Measurements from ENCODE around the gene MAT1A.
A peak's percentile ranks its signal among the peaks of the same experiment; 100 is the strongest.
"Not testable (repeated sequence)": the region's sequence is repeated elsewhere in the genome, so short reads cannot be mapped to it uniquely, and the experiment has no call there.

Gene MAT1A

DNA sequence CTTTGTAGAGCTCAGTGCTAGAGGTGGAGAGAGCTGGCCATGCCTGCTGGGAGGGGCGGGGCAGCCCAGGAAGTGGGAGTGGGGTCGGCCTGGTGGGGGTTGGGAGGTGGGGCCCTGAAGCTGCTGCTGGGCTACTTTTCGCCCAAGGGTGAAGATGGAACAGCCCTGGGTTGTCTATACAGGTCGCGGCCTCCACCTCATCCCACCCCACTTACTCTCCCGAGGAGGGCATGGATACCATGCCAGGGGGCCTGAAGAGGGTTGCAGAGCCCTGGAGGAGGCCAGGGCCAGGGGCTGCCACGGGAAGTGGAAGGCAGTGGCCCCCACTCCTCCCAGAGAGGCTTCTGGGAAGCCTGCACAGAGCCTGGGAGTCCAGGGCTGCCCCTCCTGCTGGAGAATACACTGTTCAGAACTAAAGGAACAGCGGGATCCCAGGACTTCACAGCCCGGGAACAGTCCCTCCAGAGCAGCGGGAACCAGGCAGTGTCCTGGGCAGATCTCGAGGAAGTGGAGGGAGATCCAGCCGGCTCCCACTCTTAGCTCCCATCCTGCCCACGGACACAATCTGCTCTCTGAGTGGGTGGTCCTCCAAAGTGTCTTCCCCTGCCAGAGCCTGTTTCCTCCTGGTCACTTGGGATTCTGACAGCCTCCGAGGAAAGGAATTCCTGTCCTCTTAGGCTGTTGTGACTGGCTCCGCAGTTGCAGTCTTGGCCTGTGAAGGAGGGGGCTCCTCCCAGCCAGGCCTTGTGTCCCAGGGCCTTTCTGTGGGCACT lies 23.5 kb downstream of the MAT1A start:
- no peak for DNase-seq (ENCODE audit: low read depth in 2 of 3, low spot score in 1 of 3)

DNA sequence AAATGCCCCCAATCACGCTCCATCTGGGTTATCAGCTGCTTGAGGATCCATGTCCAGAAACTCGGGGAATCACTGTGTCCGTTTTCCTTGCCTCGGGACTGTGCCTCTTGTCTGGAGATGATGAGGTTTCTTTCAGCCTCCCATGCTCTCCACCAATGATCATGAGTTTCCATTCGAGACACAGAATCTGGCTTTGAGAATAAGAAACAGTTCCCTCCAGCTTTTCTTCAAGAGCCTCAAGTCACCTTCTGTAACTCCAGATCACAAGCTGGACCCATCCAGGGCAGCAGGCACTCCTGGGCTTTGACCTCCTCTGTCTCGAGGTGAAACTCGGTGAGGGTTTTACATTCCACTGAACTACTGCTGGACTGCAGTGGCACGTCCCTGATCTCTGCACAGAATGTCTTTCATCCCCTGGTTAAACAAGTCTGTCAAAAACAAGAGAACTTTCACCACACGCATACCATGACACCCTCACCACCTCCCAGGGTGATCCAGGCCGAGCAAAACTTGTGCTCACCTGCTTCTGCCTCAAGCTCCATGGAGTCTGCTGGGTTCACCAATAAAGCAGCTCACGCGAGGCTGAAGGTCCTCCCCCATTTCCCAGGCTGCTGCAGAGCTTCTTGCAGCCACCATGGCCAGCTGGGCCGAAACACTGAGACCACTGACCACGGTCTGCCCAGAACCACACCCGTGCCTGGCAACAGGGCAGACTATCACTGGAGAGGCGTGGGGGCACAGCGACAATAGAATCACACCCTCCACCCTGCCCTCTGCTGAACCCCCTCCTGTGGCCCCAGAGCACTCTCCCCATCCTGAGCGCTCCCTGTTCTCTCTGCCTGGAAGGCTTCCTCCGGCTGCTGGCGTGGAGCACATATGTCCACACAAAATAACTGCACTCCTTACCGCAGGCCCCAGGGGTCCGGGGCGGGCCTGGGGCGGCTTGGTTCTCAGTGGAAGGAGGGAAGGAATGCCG lies 25.1 kb downstream of the MAT1A start:
- no peak for DNase-seq (ENCODE audit: low read depth in 2 of 3, low spot score in 1 of 3)

DNA sequence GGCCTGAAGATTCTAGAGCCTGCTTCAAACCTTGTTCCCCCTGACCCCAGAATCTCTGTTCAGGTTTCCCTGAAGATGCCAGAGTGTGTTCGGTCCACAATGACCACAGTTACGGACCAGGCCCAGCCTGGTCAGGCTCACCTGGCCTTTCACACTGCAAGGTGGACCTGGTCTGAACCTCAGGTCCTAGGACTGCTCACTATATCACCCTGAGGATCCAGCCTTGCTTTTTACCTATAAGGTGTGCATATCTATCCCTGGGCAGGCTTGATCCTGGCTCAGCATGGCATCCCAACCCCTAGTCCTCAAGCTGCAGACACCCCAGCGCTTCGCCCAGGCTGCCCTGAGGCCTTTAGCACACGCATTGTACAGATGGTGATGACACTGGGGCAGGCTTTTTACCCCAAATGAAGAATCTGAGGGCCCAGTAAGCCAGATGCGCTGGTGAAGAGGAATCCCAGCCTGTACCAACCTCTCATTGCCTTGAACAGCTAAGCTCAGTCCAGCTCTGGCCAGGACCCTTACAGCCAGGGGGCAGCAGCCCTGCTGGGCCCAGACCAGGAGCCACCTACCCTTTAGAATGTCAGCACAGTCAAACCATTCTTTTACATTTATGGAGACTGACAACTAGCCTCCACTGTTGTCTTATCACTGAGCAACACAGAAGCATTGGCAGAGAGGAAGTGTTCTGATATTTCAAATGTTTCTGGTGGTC lies 28.0 kb downstream of the MAT1A start:
- no peak for DNase-seq (ENCODE audit: low read depth in 2 of 3, low spot score in 1 of 3)

DNA sequence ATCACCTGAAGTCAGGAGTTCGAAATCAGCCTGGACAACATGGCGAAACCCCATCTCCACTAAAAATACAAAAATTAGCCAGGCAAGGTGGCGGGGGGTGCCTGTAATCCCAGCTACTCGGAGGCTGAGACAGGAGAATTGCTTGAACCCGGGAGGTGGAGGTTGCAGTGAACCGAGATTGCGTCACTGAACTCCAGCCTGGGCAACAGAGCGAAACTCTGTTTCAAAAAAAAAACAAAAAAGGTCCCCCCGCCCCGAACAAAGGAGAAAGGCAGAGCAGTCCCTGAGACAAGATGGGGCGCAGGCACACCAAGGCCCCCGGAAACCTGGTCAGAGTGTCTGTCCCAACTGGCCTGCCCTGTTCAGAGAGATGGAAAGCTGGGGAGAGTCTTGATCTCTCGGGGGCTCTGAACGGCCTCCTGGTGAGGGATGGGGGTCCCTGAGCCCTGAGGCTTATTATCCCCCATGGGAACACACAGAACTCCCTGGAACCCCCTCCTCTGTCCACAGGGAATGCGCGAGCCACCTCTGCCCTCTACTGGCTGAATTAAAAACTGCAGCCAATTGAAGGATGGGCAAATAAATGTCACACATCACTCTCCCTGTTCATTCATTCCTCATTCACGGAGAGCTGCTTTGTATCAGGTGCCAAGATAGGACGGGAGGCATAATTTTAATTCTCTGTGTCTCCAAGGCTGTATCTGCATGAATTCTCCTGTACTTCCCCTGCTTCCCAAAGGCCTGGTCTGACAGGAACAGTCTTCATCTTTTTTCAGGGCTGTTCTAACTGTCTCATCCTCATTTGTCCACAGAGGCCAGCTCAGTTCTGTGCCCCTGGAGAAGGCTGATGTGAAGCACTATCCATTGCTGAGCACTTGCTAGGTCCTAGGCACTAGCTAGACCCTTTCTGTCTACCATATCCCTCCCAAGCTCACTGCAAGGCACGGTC lies 28.9 kb downstream of the MAT1A start:
- DNase-seq (ENCODE audit: low read depth in 2 of 3, low spot score in 1 of 3): peak in 2 of 3 donors; percentile 20 to 51

DNA sequence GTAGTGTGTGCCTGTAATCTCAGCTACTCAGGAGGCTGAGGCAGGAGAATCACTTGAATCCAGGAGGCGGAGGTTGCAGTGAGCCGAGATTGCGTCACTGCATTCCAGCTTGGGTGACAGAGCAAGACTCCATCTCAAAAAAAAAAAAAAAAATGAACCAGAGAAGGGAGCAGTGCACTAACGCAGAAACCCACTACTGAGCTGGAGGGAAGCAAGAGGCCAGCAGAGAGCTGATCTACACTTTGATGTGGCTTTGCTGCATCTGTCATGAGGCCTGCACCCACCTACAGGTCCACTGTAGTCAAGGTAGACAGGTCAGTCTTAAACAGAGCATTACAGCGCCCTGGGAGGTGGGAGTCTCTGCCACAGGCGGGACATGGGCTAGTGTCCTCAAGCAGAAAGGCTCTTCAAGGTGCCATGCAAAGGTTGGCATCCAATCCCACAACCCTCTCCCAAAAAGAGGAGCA lies 30.0 kb downstream of the MAT1A start:
- no peak for DNase-seq (ENCODE audit: low read depth in 2 of 3, low spot score in 1 of 3)

DNA sequence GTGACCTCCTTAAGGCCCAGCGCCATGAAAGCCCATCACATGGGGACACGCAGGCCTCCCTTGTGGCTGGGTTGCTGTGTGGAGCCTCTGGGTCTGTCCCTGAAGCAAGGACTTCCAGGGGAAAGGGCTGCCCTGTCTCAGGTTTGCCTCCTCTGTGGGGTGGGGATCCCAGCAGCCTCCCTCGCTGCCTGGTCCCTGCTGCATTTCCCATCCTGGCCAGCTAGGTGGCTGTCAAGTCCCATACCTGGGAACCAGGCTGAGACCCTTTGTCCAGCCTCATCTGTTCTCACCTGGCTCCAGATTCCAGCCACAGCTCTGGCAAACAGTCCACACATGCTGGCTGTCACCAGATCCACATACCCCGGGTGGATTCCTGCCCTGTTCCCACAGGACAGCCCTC lies 32.7 kb downstream of the MAT1A start:
- not testable (repeated sequence) for DNase-seq (ENCODE audit: low read depth in 2 of 3, low spot score in 1 of 3)

DNA sequence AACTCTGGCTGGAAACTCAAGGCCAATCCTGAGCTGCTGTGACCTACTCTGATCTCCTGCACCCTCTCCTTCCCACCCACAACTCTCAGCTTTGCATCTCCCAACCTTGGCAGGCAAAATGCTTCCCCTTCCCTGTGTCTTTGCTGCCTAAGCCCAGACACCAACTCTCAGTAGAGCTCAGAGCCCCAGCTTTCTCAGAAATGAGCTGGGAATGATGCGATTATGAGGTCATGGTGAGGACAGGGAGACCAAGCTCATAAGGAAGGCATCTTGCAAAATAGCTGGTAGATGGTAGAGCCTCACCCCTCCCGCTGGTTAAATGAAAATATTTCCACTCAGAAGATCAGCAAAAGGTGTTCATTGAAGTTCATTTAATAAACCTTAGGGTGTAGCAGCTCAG lies 34.7 kb downstream of the MAT1A start:
- DNase-seq (ENCODE audit: low read depth in 2 of 3, low spot score in 1 of 3): not testable (repeated sequence)

DNA sequence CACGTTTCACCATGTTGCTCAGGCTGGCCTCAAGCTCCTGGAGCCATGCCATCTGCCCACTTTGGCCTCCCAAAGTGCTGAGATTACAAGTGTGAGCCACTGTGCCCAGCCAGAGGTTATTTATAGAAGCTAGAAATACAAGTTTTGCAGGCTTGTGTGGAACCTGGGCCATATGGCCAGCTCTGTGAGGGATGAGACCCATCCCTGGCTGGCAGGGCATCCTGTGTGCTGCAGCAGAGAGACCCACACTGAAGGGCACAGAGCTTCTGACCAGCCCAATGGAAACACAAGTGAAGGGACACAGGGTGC lies 35.5 kb downstream of the MAT1A start:
- DNase-seq (ENCODE audit: low read depth in 2 of 3, low spot score in 1 of 3): not testable (repeated sequence)

DNA sequence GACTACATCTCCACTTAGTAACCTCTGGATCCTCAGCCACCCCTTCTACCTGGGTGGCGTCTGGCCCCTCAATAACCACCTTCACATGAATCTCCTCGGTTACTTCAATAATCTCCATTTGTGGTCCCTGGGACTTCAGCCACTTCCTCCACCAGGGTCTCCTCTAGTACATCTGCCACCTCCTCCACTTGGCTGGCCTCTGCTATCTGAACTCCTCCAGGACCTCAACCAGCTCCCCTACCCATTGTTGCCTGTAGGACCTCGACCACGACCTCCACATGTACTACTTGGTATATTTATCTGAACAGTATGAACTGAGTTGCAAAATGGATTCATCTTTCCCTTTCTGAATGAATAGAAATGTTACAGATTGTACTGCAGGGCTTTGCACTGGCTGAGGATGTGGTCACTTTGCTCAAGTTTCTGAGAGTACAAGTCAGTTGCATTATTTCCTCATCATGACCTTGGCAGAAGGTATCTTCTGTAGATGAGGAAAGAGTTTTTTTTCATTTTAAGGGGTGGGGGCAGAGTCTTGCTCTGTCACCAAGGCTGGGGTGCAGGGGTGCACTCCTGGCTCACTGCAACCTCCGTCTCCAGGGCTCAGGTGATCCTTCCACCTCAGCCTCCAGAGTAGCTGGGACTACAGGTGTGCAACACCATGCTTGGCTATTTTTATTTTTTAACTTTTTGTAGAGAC lies 36.0 kb downstream of the MAT1A start:
- no peak for DNase-seq (ENCODE audit: low read depth in 2 of 3, low spot score in 1 of 3)

DNA sequence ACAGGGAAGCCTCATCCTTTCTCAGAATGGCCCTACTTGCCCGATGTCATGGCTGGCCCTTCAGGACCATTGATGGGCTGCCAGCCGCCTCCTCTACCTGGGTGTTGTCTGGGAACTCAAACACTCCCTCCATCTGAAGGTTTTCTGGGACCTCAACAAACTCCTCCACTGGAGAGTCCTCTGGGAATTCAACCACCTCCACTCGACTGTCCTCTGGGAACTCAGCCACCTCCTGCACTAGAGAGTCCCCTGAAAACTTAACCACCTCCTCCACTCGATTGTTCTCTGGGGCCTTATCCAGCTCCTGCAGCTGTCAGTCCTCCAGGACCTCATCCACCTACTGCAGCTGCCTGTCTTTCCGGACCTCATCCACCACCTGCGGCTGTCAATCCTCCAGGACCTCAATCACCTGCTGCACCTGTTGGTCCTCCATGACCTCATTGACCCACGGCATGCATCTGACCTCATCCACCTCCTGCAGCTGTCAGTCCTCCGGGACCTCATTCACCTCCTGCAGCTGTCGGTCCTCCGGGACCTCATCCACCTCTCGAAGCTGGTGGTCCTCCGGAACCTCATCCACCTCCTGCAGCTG lies 37.1 kb downstream of the MAT1A start:
- no peak for DNase-seq (ENCODE audit: low read depth in 2 of 3, low spot score in 1 of 3)

DNA sequence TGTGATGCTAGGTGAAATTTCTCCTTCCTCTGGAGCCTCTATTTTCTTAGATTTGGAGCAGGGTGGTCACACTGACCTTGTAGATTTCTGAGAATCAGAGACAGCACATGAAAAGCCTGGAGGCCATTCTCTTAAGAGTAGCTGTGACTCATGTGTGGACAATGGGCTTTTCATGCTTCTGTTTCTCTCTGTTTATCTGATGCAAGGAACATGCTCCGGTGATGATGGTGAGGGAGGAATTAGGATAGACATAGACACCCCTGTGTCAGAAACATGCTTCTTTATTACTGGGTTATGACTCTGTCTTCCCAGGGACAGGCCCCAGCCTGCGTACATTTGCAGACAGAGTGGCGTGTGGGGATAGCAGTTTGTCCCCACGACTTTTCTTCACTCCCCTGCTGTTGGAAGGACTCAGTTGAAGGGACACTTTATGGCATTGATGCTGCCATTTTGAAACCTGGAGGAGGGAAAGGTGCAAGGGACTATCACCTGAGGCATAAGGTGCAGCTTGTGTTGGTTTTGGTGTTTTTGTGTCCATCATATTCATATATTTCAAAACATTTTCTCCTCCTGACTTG lies 37.7 kb downstream of the MAT1A start:
- not testable (repeated sequence) for DNase-seq (ENCODE audit: low read depth in 2 of 3, low spot score in 1 of 3)

DNA sequence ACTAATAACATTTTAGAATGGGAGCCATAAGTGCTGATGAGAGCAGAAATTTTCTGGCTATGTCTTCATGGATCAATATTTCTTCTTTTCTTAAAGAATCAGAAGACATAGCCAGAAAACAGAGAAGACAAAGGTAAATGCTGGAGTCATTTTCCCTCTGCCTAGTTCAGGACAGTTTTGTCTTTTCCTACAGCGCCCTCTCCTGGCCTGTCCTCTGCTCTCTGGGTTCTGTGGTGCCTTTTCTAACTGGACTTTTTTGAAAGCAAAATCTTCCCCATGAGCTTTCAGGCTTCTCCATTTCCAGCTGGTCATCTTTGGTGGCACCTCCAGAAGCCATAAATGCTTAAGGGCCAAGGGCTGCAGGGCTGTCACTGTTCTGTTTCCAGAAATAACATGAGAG lies 39.1 kb downstream of the MAT1A start:
- not testable (repeated sequence) for DNase-seq (ENCODE audit: low read depth in 2 of 3, low spot score in 1 of 3)

DNA sequence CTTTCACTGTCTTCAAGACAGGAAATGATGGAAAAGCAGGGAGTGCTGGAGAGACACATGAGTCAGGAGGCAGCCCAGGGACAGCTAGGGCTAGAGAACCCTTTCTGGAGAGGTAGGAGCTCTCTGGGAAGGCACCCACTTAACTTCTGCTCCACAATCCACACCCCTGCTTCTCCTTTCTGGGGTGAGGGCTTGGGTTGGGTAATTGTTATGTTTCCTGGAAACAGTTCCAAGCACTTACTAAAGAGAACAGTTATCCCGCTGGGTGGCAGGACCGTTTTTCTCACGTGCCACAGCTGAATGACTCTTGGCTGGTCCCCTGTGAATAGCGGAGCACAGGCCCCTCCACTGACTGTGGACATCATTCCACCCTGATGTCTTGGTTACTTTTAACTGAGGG lies 39.6 kb downstream of the MAT1A start:
- not testable (repeated sequence) for DNase-seq (ENCODE audit: low read depth in 2 of 3, low spot score in 1 of 3)

DNA sequence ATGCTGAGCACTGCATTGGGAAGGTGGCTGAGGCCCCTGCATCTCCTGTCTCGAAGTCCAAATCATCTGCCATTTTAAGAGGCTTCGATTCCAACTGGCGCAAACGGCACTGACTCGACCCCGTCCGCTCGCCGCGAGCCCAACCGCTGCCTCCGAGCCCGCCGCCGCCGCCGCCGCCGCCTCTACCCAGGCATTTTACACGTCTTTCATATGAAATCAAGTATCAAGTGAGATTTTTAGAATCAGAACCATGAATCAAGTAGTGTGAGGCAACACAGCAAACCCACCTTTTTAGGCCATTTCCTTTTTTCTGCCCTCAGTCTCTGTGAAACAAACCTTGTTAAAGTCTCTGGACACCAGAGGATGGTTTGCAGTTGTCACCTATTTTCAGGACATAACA lies 41.8 kb downstream of the MAT1A start:
- not testable (repeated sequence) for DNase-seq (ENCODE audit: low read depth in 2 of 3, low spot score in 1 of 3)

DNA sequence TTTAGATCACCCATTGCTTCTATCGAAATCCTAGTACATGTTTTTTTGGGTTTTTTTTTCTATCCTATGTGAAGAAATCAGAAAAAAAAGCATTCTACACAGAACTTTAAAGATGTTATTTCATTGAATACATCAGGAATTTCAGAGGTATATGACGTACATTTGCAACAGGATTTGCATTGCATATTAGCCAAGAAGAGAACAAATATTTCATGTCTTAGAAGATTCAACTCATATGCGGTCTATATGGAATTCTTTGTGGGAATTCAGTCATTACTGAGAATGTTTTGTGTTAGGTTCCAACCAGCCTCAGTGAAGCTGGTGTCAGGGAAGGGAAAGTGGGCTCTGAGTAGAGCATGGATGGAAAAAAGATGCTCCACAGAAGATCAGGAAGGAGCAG lies 45.1 kb downstream of the MAT1A start:
- not testable (repeated sequence) for DNase-seq (ENCODE audit: low read depth in 2 of 3, low spot score in 1 of 3)

DNA sequence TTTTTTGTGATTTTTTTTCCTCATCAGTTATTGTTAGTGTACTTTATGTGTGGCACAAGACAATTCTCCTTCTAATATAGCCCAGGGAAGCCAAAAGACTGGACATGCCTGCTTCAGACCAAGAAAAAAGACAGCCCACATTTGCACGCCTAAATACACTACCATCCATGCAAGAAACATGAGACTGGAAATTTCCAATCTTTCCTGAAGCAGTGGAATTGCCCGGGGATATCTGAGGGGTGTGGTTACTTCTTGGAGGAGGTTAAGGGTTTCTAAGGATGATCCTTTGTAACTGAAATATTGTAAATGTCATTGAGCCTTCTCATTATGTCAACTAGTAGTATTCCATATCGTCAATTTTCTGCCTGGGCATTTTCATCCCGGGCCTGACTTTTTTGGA lies 47.1 kb downstream of the MAT1A start:
- not testable (repeated sequence) for DNase-seq (ENCODE audit: low read depth in 2 of 3, low spot score in 1 of 3)

DNA sequence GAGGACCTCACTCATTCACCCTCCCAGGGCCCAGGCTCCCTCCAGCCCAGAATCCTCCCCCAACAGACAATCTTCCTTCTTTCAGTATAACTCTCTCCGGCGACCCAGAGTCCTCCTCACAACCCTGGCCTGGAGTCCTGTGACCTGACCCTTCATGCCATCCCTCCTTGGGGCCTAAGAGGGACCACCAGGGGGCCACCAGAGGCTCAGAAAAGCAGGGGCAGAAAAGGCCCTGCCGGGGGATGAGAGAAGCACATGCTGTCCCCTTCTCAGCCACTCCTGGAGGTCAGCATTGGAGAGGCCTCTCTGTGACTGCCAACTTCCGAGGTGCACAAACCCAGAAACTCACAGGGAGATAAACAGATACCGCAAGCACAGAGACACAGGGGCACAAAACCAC lies 53.0 kb downstream of the MAT1A start:
- not testable (repeated sequence) for DNase-seq (ENCODE audit: low read depth in 2 of 3, low spot score in 1 of 3)

DNA sequence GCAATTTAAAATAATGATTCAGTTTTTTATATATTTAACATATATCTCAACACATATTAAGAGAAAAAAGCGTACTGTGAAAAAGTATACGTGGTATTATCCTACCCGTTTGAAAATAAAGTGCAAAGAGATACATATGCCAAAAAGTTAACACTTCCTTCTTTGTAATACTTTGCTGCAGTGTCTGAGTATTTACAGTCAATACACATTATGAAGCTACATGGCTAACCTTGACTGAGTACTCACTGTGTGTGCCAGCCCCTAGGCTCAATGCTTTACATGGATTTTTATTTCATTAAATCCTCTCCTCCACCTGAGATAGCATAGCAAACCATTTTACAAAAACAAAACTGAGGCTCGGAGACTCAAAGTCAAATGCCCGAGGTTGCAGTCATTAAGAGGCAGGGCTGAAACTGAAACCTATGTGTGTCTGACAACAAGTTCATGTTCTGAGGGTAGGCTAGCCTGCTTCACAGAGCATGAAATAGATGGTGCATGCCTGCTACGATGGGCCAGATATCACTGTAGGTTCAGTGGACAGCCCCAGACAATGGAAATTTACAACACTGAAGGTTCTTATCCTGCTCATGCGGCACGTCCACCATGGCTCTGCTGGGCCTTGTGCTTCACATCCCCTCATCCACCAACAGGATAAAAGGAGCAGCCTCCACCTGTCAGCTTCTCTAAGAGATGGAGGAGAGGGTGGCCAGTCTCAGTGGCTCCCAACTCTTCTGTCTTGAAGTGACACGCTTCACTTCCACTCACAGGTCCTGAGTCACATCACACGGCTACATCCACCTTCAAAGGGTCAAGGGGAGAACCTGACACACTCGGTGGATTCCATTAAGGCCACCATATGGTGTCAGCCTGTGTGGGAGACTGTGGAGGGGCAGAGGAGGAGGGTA lies 54.9 kb downstream of the MAT1A start:
- DNase-seq (ENCODE audit: low read depth in 2 of 3, low spot score in 1 of 3): not testable (repeated sequence)

Measured in stimulated activated CD4-positive, alpha-beta T cell treated with anti-CD3 and anti-CD28 coated beads, Interleukin-12 subunit alpha, Interleukin-12 subunit beta, amount 100 ng/mL, for 48 hours (primary cell).